MCF 10A (cell line): Measurements from ENCODE around the gene ZFYVE9. TPM values are rescaled to one million over a fixed set of nuclear protein-coding genes. Genes with fewer than 3 reads are reported as not detected.

ENCODE experiments used
- BruUV-seq: library from RNA; stranded (reverse); fragments of 400-500 nt; replicated peaks from 2 replicates; lab custom pipeline; 2021; lab: Mats Ljungman, UMichigan
- CTCF ChIA-PET: fragments of 300-600 bp; sonication (Branson Sonifier 250); formaldehyde crosslinking; extraction: SDS; loops from one replicate; lab custom pipeline; 2021; ENCODE audit warnings: antibody characterized with exemption, inconsistent platforms; lab: Yijun Ruan, JAX
- POLR2A ChIA-PET: fragments of 300-600, 350-650 bp; sonication (Branson Sonifier 250); formaldehyde crosslinking; extraction: SDS; loops from one replicate; lab custom pipeline; 2020; ENCODE audit warnings: antibody characterized with exemption, inconsistent platforms; lab: Yijun Ruan, JAX
- DNase-seq: peaks from one replicate; pipeline ENCODE4 v3.0.0-alpha.2; 2018; ENCODE audit not compliant: unreplicated experiment
- H3K27ac Mint-ChIP-seq: one replicate; pipeline ENCODE4 v1.8.0; 2022; ENCODE audit warnings: mild to moderate bottlenecking, low read depth, mixed read lengths; ENCODE audit not compliant: unreplicated experiment
- H3K27me3 Mint-ChIP-seq: one replicate; pipeline ENCODE4 v1.8.0; 2022; ENCODE audit warnings: mixed read lengths; ENCODE audit not compliant: insufficient read depth, unreplicated experiment
- H3K36me3 Mint-ChIP-seq: one replicate; pipeline ENCODE4 v1.8.0; 2022; ENCODE audit warnings: mild to moderate bottlenecking, moderate library complexity, mixed read lengths; ENCODE audit not compliant: insufficient read depth, unreplicated experiment
- H3K4me1 Mint-ChIP-seq: one replicate; pipeline ENCODE4 v1.8.0; 2022; ENCODE audit warnings: mixed read lengths; ENCODE audit not compliant: insufficient read depth, unreplicated experiment
- H3K4me3 Mint-ChIP-seq: one replicate; pipeline ENCODE4 v1.8.0; 2022; ENCODE audit warnings: mild to moderate bottlenecking, moderate library complexity, mixed read lengths; ENCODE audit not compliant: unreplicated experiment
- H3K9me3 Mint-ChIP-seq: one replicate; pipeline ENCODE4 v1.8.0; 2022; ENCODE audit warnings: mixed read lengths; ENCODE audit not compliant: unreplicated experiment
- CTCF ChIP-seq: fragments of 200-600 bp; IDR thresholded peaks from one replicate; pipeline ENCODE4 v1.8.0; 2022; ENCODE audit warnings: antibody characterized with exemption, mild to moderate bottlenecking; ENCODE audit not compliant: unreplicated experiment
- intact Hi-C: fragments of 100-400 bp; cut with micrococcal nuclease; formaldehyde crosslinking; loops from 2 replicates; pipeline ENCODE4 v1.14.1; 2022
- total RNA-seq: library from RNA; stranded (reverse); gene quantifications from 2 replicates; pipeline ENCODE4 v1.2.3, GENCODE V29; 2022

ZFYVE9 gene
- total RNA-seq, 1 experiment from 2014 or later = 23.9 TPM

GRCh38 chr1:52152572-52152971 lies 10.7 kb downstream of the ZFYVE9 start:
- Mint-ChIP-seq H3K36me3 (no peaks in the 10 kb centered on the region), H3K4me1 (peaks cover 6% of the 10 kb centered on the region), H3K27ac (peak overlapping the region; percentile 60), H3K9me3 (no peaks in the 10 kb centered on the region), H3K27me3 (no peaks in the 10 kb centered on the region), H3K4me3 (no peak overlapping the region)
- ChIA-PET POLR2A (interaction anchor here (0.9 to 2.3 kb wide), 4 partner anchors 10 to 120 kb away, joined by 3 to 15 read pairs (median 7); partner anchors contain the start of gene ZFYVE9), CTCF (interaction anchor here (0.5 to 1.2 kb wide), 5 partner anchors 25 to 143 kb away, joined by 3 read pairs; no protein-coding TSS in a partner anchor)
- DNase-seq = no peak
- no peak for TF ChIP-seq CTCF
- intact Hi-C loops = no loop called here
- BruUV-seq = no TSS peak

GRCh38 chr1:52153010-52153409 lies 11.1 kb downstream of the ZFYVE9 start:
- no peaks in the 10 kb centered on the region for H3K27me3 Mint-ChIP-seq
- POLR2A ChIA-PET = interaction anchor here (0.9 to 1.8 kb wide), 3 partner anchors 13 to 119 kb away, joined by 3 to 11 read pairs (median 3); no protein-coding TSS in a partner anchor

GRCh38 chr1:52153898-52154297 lies 12.0 kb downstream of the ZFYVE9 start:
- BruUV-seq = no TSS peak
- no peaks in the 10 kb centered on the region for H3K9me3 Mint-ChIP-seq
- no peak for DNase-seq
- intact Hi-C loops = no loop called here
- no peaks in the 10 kb centered on the region for H3K27me3 Mint-ChIP-seq
- POLR2A ChIA-PET = interaction anchor here (0.6 to 1.8 kb wide), 3 partner anchors 10 to 34 kb away, joined by 3 to 11 read pairs (median 3); no protein-coding TSS in a partner anchor
- H3K36me3 Mint-ChIP-seq = peaks cover 1% of the 10 kb centered on the region
- TF ChIP-seq CTCF = no peak
- CTCF ChIA-PET = no interaction called here
- no peak overlapping the region for H3K4me3 Mint-ChIP-seq
- no peak overlapping the region for H3K27ac Mint-ChIP-seq
- peaks cover 19% of the 10 kb centered on the region for H3K4me1 Mint-ChIP-seq

More at GRCh38 chr1:52153010-52153409, 11.1 kb downstream of the ZFYVE9 start:
- Mint-ChIP-seq H3K4me3 (no peak overlapping the region), H3K27ac (peak overlapping the region; percentile 60), H3K9me3 (no peaks in the 10 kb centered on the region), H3K4me1 (peaks cover 10% of the 10 kb centered on the region), H3K36me3 (no peaks in the 10 kb centered on the region)
- no peak for DNase-seq
- TF ChIP-seq CTCF = no peak
- intact Hi-C loops = no loop called here
- CTCF ChIA-PET = interaction anchor here (0.8 to 0.9 kb wide), 2 partner anchors 25 to 142 kb away, joined by 3 read pairs; no protein-coding TSS in a partner anchor
- no TSS peak for BruUV-seq

- Mint-ChIP-seq H3K4me3 (no peak overlapping the region), H3K4me1 (peaks cover 20% of the 10 kb centered on the region), H3K9me3 (no peaks in the 10 kb centered on the region), H3K27me3 (no peaks in the 10 kb centered on the region), H3K27ac (no peak overlapping the region), H3K36me3 (peaks cover 6% of the 10 kb centered on the region)
- no peak for DNase-seq
- intact Hi-C loops = no loop called here
- ChIA-PET CTCF (interaction anchor here (0.5 to 0.7 kb wide), 2 partner anchors 11 to 17 kb away, joined by 3 read pairs; no protein-coding TSS in a partner anchor), POLR2A (no interaction called here)
- BruUV-seq = no TSS peak
- TF ChIP-seq CTCF = no peak
These were observed 14.6 kb downstream of the ZFYVE9 start for GRCh38 chr1:52156460-52156859.
